ENCODE results near the gene PTH2. TPM values are rescaled to one million over a fixed set of nuclear protein-coding genes. Genes with fewer than 3 reads are reported as not detected.

Gene PTH2
- total RNA-seq, 1 experiment from 2014 or later = 1.0 TPM

DNA sequence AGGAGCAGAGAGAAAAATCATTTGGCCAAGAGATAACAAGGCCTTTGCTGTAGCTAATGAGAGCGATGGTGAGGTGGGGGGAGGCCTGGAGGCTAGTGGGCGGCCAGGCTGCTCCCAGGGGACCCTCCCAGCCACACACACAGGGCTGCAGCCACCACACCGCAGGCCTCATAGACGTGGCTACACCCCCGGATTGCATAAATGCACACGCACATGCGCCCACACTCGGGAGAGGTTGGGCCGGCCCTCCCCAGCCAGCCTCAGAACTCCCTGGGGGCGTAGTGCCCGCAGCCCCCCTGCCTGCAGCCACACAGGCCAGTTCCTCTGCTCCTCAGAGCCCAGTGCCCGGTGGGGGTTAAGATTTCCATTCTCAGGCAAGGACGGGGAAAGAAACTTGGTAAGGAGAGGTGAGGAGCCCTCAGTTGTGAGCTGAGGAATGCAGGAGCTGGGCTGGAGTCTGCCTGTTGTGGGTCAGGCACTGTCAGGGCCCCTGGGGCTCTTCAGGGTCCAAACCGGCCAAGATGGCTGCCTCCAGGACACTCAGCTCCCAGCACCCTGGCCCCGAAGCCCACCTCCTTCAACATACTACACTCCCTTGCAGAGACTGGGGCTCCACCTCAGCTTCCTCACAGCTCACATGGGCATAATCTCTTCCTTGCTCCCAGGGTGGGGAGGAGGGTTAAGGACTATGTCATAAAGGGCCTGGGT, 8.0 kb downstream of the PTH2 start (continued):
- TF ChIP-seq, protein P1, sequence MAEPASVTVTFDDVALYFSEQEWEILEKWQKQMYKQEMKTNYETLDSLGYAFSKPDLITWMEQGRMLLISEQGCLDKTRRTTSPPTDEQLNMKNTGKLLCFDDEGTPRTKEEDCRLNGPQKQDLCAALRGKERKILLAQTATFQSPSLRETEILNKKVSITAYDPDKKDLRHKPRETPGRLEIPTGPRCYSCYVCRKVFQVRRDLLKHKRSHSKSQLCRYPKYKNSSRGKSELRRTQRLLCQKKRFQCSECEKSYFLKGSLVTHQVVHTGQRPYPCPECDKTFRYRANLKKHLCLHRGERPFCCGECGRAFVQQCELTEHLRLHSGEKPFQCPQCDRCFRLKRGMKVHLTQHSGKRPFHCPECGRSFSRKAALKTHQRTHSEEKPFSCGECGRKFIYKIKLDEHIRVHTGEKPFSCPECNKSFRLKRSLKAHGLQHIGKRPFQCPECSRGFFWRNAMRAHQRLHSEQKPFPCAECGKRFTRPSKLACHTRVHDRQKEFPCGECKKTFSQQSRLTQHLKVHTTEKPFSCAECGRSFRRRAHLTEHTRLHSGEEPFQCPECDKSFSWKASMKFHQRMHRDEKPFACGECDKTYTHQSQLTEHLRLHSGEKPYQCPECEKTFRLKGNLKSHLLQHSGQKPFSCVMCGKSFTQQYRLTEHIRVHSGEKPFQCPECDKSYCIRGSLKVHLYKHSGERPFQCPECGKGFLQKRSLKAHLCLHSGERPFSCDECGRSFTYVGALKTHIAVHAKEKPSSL (CRISPR knock-in tag; conservative IDR thresholded peaks at IDR 0.05) = no peak
- TF ChIP-seq, protein P2, sequence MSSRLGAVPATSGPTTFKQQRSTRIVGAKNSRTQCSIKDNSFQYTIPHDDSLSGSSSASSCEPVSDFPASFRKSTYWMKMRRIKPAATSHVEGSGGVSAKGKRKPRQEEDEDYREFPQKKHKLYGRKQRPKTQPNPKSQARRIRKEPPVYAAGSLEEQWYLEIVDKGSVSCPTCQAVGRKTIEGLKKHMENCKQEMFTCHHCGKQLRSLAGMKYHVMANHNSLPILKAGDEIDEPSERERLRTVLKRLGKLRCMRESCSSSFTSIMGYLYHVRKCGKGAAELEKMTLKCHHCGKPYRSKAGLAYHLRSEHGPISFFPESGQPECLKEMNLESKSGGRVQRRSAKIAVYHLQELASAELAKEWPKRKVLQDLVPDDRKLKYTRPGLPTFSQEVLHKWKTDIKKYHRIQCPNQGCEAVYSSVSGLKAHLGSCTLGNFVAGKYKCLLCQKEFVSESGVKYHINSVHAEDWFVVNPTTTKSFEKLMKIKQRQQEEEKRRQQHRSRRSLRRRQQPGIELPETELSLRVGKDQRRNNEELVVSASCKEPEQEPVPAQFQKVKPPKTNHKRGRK (CRISPR knock-in tag; IDR thresholded peaks at IDR 0.05; ENCODE audit: borderline replicate concordance) = no peak
- TF ChIP-seq TCF7 (CRISPR knock-in tag; IDR thresholded peaks at IDR 0.05; ENCODE audit: low read depth) = no peak

DNA sequence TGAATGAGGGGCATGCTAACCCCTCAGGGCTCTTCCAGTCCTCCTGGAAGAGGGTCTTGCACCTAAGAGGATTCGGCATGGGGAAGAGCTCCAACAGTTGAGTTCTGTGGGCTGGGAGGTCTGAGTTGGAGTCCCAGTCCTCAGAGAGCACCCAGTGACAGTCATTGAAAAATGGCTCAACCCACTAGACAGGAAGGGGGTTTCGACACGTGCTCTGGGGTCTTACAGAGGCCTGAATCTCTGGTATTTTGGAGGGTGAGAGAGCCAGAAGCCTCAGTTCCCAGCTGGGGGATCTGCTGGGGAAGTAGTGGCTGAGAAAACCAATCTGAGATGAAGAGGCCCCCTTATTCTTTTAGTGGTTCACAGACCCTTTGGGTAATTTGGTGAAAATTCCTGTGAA, 9.0 kb downstream of the PTH2 start:
- Mint-ChIP-seq H3K27ac (no peak overlapping the region), H3K9me3 (no peaks in the 10 kb centered on the region), H3K4me3 (no peak overlapping the region), H3K36me3 (no peaks in the 10 kb centered on the region), H3K27me3 (ENCODE audit: low read depth) (peaks cover 20% of the 10 kb centered on the region), H3K4me1 (peaks cover 51% of the 10 kb centered on the region)
- ChIA-PET CTCF (interaction anchor here (0.8 to 1.9 kb wide), 5 partner anchors 8 to 28 kb away, joined by 3 to 8 read pairs (median 4); partner anchors contain the start of gene GFY), POLR2A (interaction anchor here (1.0 kb wide), 1 partner anchor 11 kb away, joined by 5 read pairs; no protein-coding TSS in a partner anchor)
- no peak for TF ChIP-seq KAT7 (CRISPR knock-in tag; IDR thresholded peaks at IDR 0.05; ENCODE audit: borderline replicate concordance)
- TF ChIP-seq, protein P3, sequence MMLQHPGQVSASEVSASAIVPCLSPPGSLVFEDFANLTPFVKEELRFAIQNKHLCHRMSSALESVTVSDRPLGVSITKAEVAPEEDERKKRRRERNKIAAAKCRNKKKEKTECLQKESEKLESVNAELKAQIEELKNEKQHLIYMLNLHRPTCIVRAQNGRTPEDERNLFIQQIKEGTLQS (CRISPR knock-in tag; conservative IDR thresholded peaks at IDR 0.05) = no peak
- TF ChIP-seq GRHL2 (CRISPR knock-in tag; IDR thresholded peaks at IDR 0.05; ENCODE audit: insufficient replicate concordance, severe bottlenecking) = no peak
- DNase-seq (ENCODE audit: low spot score) = no peak
- no peak for ATAC-seq

DNA sequence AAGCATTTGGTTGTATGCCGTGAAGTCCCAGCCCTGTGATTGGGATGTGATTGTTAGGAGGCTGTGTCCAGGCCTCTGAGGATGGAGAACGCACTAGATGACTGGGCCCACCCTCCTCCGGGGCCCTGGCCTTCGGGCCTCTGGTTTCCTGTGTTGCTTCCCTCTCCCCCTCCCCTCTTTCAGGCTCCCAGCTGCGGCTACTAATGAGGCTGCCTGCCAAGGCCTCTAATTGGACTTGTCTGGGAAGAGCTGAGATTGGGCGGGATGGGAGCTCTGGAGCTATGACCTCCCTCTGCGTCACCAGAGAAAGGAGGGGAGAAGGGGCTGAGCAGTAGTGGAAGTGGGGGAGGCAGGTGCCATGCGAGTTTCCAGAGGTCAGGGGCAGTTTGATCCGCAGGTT, 9.9 kb downstream of the PTH2 start:
- H3K4me1 Mint-ChIP-seq = peaks cover 44% of the 10 kb centered on the region
- TF ChIP-seq FOXK1 (CRISPR knock-in tag; IDR thresholded peaks at IDR 0.05) = no peak
- TF ChIP-seq OVOL2 (CRISPR knock-in tag; IDR thresholded peaks at IDR 0.05; ENCODE audit: borderline replicate concordance) = no peak
- no peak for TF ChIP-seq ZNF232 (CRISPR knock-in tag; IDR thresholded peaks at IDR 0.05)
- TF ChIP-seq, protein P4, sequence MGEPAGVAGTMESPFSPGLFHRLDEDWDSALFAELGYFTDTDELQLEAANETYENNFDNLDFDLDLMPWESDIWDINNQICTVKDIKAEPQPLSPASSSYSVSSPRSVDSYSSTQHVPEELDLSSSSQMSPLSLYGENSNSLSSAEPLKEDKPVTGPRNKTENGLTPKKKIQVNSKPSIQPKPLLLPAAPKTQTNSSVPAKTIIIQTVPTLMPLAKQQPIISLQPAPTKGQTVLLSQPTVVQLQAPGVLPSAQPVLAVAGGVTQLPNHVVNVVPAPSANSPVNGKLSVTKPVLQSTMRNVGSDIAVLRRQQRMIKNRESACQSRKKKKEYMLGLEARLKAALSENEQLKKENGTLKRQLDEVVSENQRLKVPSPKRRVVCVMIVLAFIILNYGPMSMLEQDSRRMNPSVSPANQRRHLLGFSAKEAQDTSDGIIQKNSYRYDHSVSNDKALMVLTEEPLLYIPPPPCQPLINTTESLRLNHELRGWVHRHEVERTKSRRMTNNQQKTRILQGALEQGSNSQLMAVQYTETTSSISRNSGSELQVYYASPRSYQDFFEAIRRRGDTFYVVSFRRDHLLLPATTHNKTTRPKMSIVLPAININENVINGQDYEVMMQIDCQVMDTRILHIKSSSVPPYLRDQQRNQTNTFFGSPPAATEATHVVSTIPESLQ (CRISPR knock-in tag; IDR thresholded peaks at IDR 0.05) = no peak
- TF ChIP-seq, protein P5, sequence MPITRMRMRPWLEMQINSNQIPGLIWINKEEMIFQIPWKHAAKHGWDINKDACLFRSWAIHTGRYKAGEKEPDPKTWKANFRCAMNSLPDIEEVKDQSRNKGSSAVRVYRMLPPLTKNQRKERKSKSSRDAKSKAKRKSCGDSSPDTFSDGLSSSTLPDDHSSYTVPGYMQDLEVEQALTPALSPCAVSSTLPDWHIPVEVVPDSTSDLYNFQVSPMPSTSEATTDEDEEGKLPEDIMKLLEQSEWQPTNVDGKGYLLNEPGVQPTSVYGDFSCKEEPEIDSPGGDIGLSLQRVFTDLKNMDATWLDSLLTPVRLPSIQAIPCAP (CRISPR knock-in tag; IDR thresholded peaks at IDR 0.05) = no peak
- H3K36me3 Mint-ChIP-seq = no peaks in the 10 kb centered on the region
- ChIA-PET POLR2A (interaction anchor here (0.6 to 1.0 kb wide), 2 partner anchors 10 to 35 kb away, joined by 4 to 5 read pairs; no protein-coding TSS in a partner anchor), CTCF (interaction anchor here (0.8 to 1.9 kb wide), 7 partner anchors 9 to 29 kb away, joined by 3 to 8 read pairs (median 4); partner anchors contain the start of gene GFY)
- no peak overlapping the region for H3K27ac Mint-ChIP-seq
- peaks cover 11% of the 10 kb centered on the region; the same call in 1 of the 2 replicates for H3K27me3 Mint-ChIP-seq (ENCODE audit: low read depth)
- no peaks in the 10 kb centered on the region for H3K9me3 Mint-ChIP-seq
- H3K4me3 Mint-ChIP-seq = no peak overlapping the region
- ATAC-seq = no peak
- DNase-seq (ENCODE audit: low spot score) = no peak
